Nephron (organoid): Measurements from ENCODE around the gene PRICKLE2.

Experiments used
- H3K27ac Mint-ChIP-seq, 3 experiments: 2 replicates each; pipeline ENCODE4 v1.8.0; 2020; ENCODE audit warnings: mixed read lengths in 3 of 3, mild to moderate bottlenecking in 2 of 3, moderate library complexity in 1 of 3
- H3K27me3 Mint-ChIP-seq: 2 replicates; pipeline ENCODE4 v1.8.0; 2021; ENCODE audit warnings: low read depth, mild to moderate bottlenecking, moderate library complexity, mixed read lengths
- H3K36me3 Mint-ChIP-seq: 2 replicates; pipeline ENCODE4 v1.8.0; 2020; ENCODE audit warnings: low read depth, mixed read lengths
- H3K4me1 Mint-ChIP-seq: 2 replicates; pipeline ENCODE4 v1.8.0; 2020; ENCODE audit warnings: mixed read lengths
- H3K4me3 Mint-ChIP-seq, 3 experiments: 2 replicates each; pipeline ENCODE4 v1.8.0; 2020; ENCODE audit warnings: mild to moderate bottlenecking in 3 of 3, mixed read lengths in 3 of 3, moderate library complexity in 2 of 3
- H3K9me3 Mint-ChIP-seq: 2 replicates; pipeline ENCODE4 v1.8.0; 2020; ENCODE audit warnings: mixed read lengths
- CTCF ChIP-seq, 3 experiments: fragments of 200-600 bp; sonication (generic); IDR thresholded peaks; one replicate each; pipeline ENCODE4 v1.5.0; 2021; ENCODE audit warnings: antibody characterized with exemption in 3 of 3; ENCODE audit not compliant: unreplicated experiment in 3 of 3

The PRICKLE2 gene

GRCh38 chr3:64157150-64158035, 67.9 kb downstream of the PRICKLE2 start:
- Mint-ChIP-seq H3K4me1 (peaks cover 53% of the 10 kb centered on the region), H3K9me3 (no peaks in the 10 kb centered on the region), H3K36me3 (peaks cover 67% of the 10 kb centered on the region), H3K4me3 (no peak overlapping the region), H3K27ac (peak overlapping the region; percentile 58 to 91 (median 77)), H3K27me3 (peaks cover 3% of the 10 kb centered on the region)
- no peak for TF ChIP-seq CTCF (IDR thresholded peaks at IDR 0.05; ENCODE audit: unreplicated experiment in 3 of 3)

GRCh38 chr3:64155328-64155727, 69.9 kb downstream of the PRICKLE2 start:
- peaks cover 85% of the 10 kb centered on the region for H3K36me3 Mint-ChIP-seq
- TF ChIP-seq CTCF (IDR thresholded peaks at IDR 0.05; ENCODE audit: unreplicated experiment in 3 of 3) = no peak
- H3K9me3 Mint-ChIP-seq = peaks cover 3% of the 10 kb centered on the region
- H3K4me3 Mint-ChIP-seq = no peak overlapping the region
- peaks cover 53% of the 10 kb centered on the region for H3K4me1 Mint-ChIP-seq
- peak overlapping the region in 1 of 3 experiments; percentile 5 for H3K27ac Mint-ChIP-seq
- H3K27me3 Mint-ChIP-seq = peaks cover 3% of the 10 kb centered on the region

- peaks cover 49% of the 10 kb centered on the region for H3K4me1 Mint-ChIP-seq
- H3K27me3 Mint-ChIP-seq = no peaks in the 10 kb centered on the region
- peaks cover 3% of the 10 kb centered on the region for H3K9me3 Mint-ChIP-seq
- H3K27ac Mint-ChIP-seq = peak overlapping the region in 1 of 3 experiments; percentile 92
- TF ChIP-seq CTCF (IDR thresholded peaks at IDR 0.05; ENCODE audit: unreplicated experiment in 3 of 3) = no peak
- H3K36me3 Mint-ChIP-seq = peaks cover 75% of the 10 kb centered on the region
- H3K4me3 Mint-ChIP-seq = no peak overlapping the region
Observed at GRCh38 chr3:64152676-64153466, 72.4 kb downstream of the PRICKLE2 start.

- H3K36me3 Mint-ChIP-seq = peaks cover 75% of the 10 kb centered on the region
- no peak overlapping the region for H3K4me3 Mint-ChIP-seq
- H3K27ac Mint-ChIP-seq = peak overlapping the region; percentile 92 to 97 (median 97)
- H3K9me3 Mint-ChIP-seq = peaks cover 3% of the 10 kb centered on the region
- H3K4me1 Mint-ChIP-seq = peaks cover 41% of the 10 kb centered on the region
- no peak for TF ChIP-seq CTCF (IDR thresholded peaks at IDR 0.05; ENCODE audit: unreplicated experiment in 3 of 3)
- no peaks in the 10 kb centered on the region for H3K27me3 Mint-ChIP-seq
Observed at GRCh38 chr3:64152086-64152485, 73.2 kb downstream of the PRICKLE2 start.

GRCh38 chr3:64151342-64151871, 73.9 kb downstream of the PRICKLE2 start:
- H3K36me3 Mint-ChIP-seq = peaks cover 78% of the 10 kb centered on the region
- no peak for TF ChIP-seq CTCF (IDR thresholded peaks at IDR 0.05; ENCODE audit: unreplicated experiment in 3 of 3)
- peak overlapping the region; percentile 92 to 97 (median 97) for H3K27ac Mint-ChIP-seq
- H3K4me1 Mint-ChIP-seq = peaks cover 41% of the 10 kb centered on the region
- H3K4me3 Mint-ChIP-seq = peak overlapping the region in 2 of 3 experiments; percentile 33 to 50
- peaks cover 3% of the 10 kb centered on the region for H3K9me3 Mint-ChIP-seq
- H3K27me3 Mint-ChIP-seq = no peaks in the 10 kb centered on the region
